GM23248 (cell line): ENCODE results near the gene PDGFC.

ENCODE experiments used
- EZH2 ChIP-seq: fragments of 200-600 bp; sonication (generic); IDR thresholded peaks from 2 replicates; pipeline ENCODE4 v1.6.1; 2018; ENCODE audit warnings: antibody characterized with exemption, mild to moderate bottlenecking; ENCODE audit not compliant: insufficient read depth, poor library complexity, severe bottlenecking
- EZH2phosphoT487 ChIP-seq: fragments of 200-600 bp; sonication (generic); IDR thresholded peaks from 2 replicates; pipeline ENCODE4 v1.6.1; 2018; ENCODE audit warnings: antibody characterized with exemption, moderate library complexity, mild to moderate bottlenecking, low read depth; ENCODE audit not compliant: insufficient read depth

DNA sequence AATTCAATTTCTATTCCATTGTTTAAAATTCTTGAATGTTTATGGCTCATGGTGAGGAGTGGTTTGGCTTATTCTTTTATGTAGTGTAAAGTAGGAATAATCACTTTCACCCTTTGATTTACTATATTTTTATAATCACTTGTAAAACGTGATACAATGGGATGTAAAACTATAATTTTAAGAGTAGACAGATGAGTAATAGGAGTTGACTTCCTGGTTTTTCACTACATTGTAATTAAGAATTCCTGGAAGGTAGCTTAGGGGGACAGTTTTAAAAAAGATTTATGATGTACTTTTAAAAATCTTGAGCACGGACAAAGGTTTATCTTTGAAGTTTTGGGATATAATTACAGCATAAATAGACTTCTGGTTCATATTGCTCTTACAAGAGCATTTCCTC is 65.3 kb downstream of the PDGFC start:
- TF ChIP-seq EZH2 (no peak), EZH2phosphoT487 (no peak)
